Liver (tissue), 9 donors: ENCODE measurements around the gene SLC26A5. TPM values are rescaled to one million over a fixed set of nuclear protein-coding genes. Genes with fewer than 3 reads are reported as not detected.

Source experiments
- DNase-seq: peaks from one replicate; pipeline ENCODE4 v3.0.0-alpha.2; 2017; ENCODE audit warnings: low spot score
- H3K27ac ChIP-seq, 2 donors: one replicate each; pipeline ENCODE4 v1.7.0; 2013; ENCODE audit warnings: inconsistent platforms in 2 of 2, low read length in 2 of 2, control low read depth in 1 of 2, low read depth in 1 of 2, mild to moderate bottlenecking in 1 of 2
- H3K27me3 ChIP-seq, 4 donors: one replicate each; pipeline versions ENCODE4 v1.6.1 to v1.7.0; 2013; ENCODE audit warnings: low read length in 3 of 4, inconsistent platforms in 1 of 4, mild to moderate bottlenecking in 1 of 4, moderate library complexity in 1 of 4; ENCODE audit not compliant: control insufficient read depth in 4 of 4, insufficient read depth in 4 of 4
- H3K36me3 ChIP-seq, 4 donors: one replicate each; pipeline versions ENCODE4 v1.6.1 to v1.7.0; 2013; ENCODE audit warnings: low read length in 3 of 4, mild to moderate bottlenecking in 3 of 4, low read depth in 1 of 4, moderate library complexity in 1 of 4; ENCODE audit not compliant: control insufficient read depth in 4 of 4, insufficient read depth in 3 of 4
- H3K4me1 ChIP-seq, 4 donors: one replicate each; pipeline versions ENCODE4 v1.6.1 to v1.7.0; 2013; ENCODE audit warnings: low read length in 3 of 4, mild to moderate bottlenecking in 3 of 4, moderate library complexity in 1 of 4; ENCODE audit not compliant: control insufficient read depth in 4 of 4, insufficient read depth in 4 of 4
- H3K4me3 ChIP-seq, 3 donors: one replicate each; pipeline versions ENCODE4 v1.6.1 to v1.7.0; 2013; ENCODE audit warnings: low read length in 3 of 3, control low read depth in 1 of 3, low read depth in 1 of 3, mild to moderate bottlenecking in 1 of 3
- H3K9ac ChIP-seq, 2 donors: one replicate each; pipeline ENCODE4 v1.7.0; 2013; ENCODE audit warnings: low read length in 2 of 2, mild to moderate bottlenecking in 2 of 2, moderate library complexity in 2 of 2, control low read depth in 1 of 2, low read depth in 1 of 2
- H3K9me3 ChIP-seq, 4 donors: one replicate each; pipeline versions ENCODE4 v1.6.1 to v1.7.0; 2013; ENCODE audit warnings: low read length in 3 of 4; ENCODE audit not compliant: control insufficient read depth in 4 of 4
- ATF3 ChIP-seq: IDR thresholded peaks from 2 replicates; pipeline ENCODE4 v1.6.1; 2016; ENCODE audit warnings: antibody characterized with exemption
- CTCF ChIP-seq: fragments of 150-350 bp; IDR thresholded peaks from 2 replicates; pipeline ENCODE4 v1.5.1; 2017; ENCODE audit warnings: improper control_type of control experiment, low read depth, low read length; ENCODE audit not compliant: missing input control
- EGR1 ChIP-seq, 2 donors: IDR thresholded peaks; 2 replicates each; pipeline ENCODE4 v1.6.1; 2016 to 2018; ENCODE audit warnings: antibody characterized with exemption in 2 of 2, low read depth in 2 of 2
- FOXA1 ChIP-seq: IDR thresholded peaks from 2 replicates; pipeline ENCODE4 v1.6.1; 2016; ENCODE audit warnings: antibody characterized with exemption
- FOXA2 ChIP-seq: IDR thresholded peaks from 2 replicates; pipeline ENCODE4 v1.6.1; 2016; ENCODE audit warnings: antibody characterized with exemption
- GABPA ChIP-seq, 2 donors: IDR thresholded peaks in 1 of 2; conservative IDR thresholded peaks in 1 of 2; 2 replicates each; pipeline ENCODE4 v1.6.1; 2016; ENCODE audit warnings: antibody characterized with exemption in 2 of 2, mild to moderate bottlenecking in 1 of 2, moderate library complexity in 1 of 2
- HNF4A ChIP-seq, 2 donors: conservative IDR thresholded peaks; 2 replicates each; pipeline ENCODE4 v1.6.1; 2016; ENCODE audit warnings: antibody characterized with exemption in 2 of 2, mild to moderate bottlenecking in 2 of 2
- HNF4G ChIP-seq: IDR thresholded peaks from 2 replicates; pipeline ENCODE4 v1.6.1; 2016; ENCODE audit warnings: antibody characterized with exemption
- JUND ChIP-seq, 2 donors: IDR thresholded peaks; 2 replicates each; pipeline ENCODE4 v1.6.1; 2016; ENCODE audit warnings: antibody characterized with exemption in 2 of 2
- MAX ChIP-seq: IDR thresholded peaks from 2 replicates; pipeline ENCODE4 v1.6.1; 2016; ENCODE audit warnings: antibody characterized with exemption
- NR2F2 ChIP-seq: IDR thresholded peaks from 2 replicates; pipeline ENCODE4 v1.6.1; 2016; ENCODE audit warnings: antibody characterized with exemption
- RAD21 ChIP-seq, 2 donors: IDR thresholded peaks; 2 replicates each; pipeline ENCODE4 v1.6.1; 2016; ENCODE audit warnings: antibody characterized with exemption in 2 of 2, mild to moderate bottlenecking in 2 of 2
- RXRA ChIP-seq, 2 donors: IDR thresholded peaks; 2 replicates each; pipeline ENCODE4 v1.6.1; 2017 to 2018; ENCODE audit warnings: antibody characterized with exemption in 2 of 2, mild to moderate bottlenecking in 1 of 2
- TAF1 ChIP-seq: conservative IDR thresholded peaks from 2 replicates; pipeline ENCODE4 v1.6.1; 2016; ENCODE audit warnings: antibody characterized with exemption, mild to moderate bottlenecking
- YY1 ChIP-seq: IDR thresholded peaks from 2 replicates; pipeline ENCODE4 v1.6.1; 2016; ENCODE audit warnings: antibody characterized with exemption, mild to moderate bottlenecking
- ZBTB33 ChIP-seq: IDR thresholded peaks from 2 replicates; pipeline ENCODE4 v1.6.1; 2016; ENCODE audit warnings: antibody characterized with exemption
- WGBS: extraction: QIAGEN DNeasy Blood & Tissue Kit; methylation state at CpG from one replicate; pipeline ENCODE4 v1.1.7; 2013; 5-methylcytosine and 5-hydroxymethylcytosine counted together
- polyA plus RNA-seq, 2 donors: library from polyadenylated mRNA; stranded (reverse) in 1 of 2; unstranded in 1 of 2; fragments of 200-250 nt in 1 of 2; fragments of >200 nt in 1 of 2; fragmentation: Nextera tagmentation in 1 of 2; extraction: Ambion mirVana in 1 of 2; gene quantifications; one replicate each; pipeline versions ENCODE4 v1.2.1 to v1.2.3, GENCODE V29; 2013 to 2015
- total RNA-seq, 2 donors: library from RNA; depleted of rRNA; stranded (reverse); fragments of >200 nt; gene quantifications; one replicate each; pipeline ENCODE4 v1.2.3, GENCODE V29; 2014
- donor health status: healthy.
- donor health status: healthy.
- donor health status: healthy.
- donor health status: healthy.
- donor health status: healthy.

SLC26A5 gene
- total and polyA plus RNA-seq, 4 donors: 0.09 to 1.1 (median 0.45) TPM

GRCh38 chr7:103469095-103469948 is 23.3 kb upstream of the SLC26A5 start:
- no peaks in the 10 kb centered on the region for H3K36me3 ChIP-seq
- 89% methylated on average over 4 of the region's 4 CpGs for WGBS

GRCh38 chr7:103466814-103467213 is 20.8 kb upstream of the SLC26A5 start:
- WGBS: 55% methylated on average over 3 of the region's 3 CpGs
- H3K27me3 ChIP-seq: peaks cover 0 to 3% (median 0%) of the 10 kb centered on the region in 4 donors
- TF ChIP-seq EGR1 (IDR thresholded peaks at IDR 0.05; ENCODE audit: low read depth in 2 of 2) (no peak), NR2F2 (no peak), CTCF (no peak), JUND (IDR thresholded peaks at IDR 0.05) (no peak), HNF4G (no peak), FOXA1 (no peak), ZBTB33 (no peak), YY1 (no peak), RXRA (IDR thresholded peaks at IDR 0.05) (no peak), MAX (no peak), RAD21 (IDR thresholded peaks at IDR 0.05) (no peak), TAF1 (no peak), HNF4A (conservative IDR thresholded peaks at IDR 0.05) (no peak), ATF3 (no peak), FOXA2 (no peak), GABPA (IDR thresholded peaks at IDR 0.05 in 1 of 2, conservative IDR thresholded peaks at IDR 0.05 in 1 of 2) (no peak)

More at GRCh38 chr7:103469095-103469948, 23.3 kb upstream of the SLC26A5 start:
- TF ChIP-seq FOXA1 (no peak), HNF4G (no peak), RAD21 (IDR thresholded peaks at IDR 0.05) (no peak), MAX (no peak), ATF3 (no peak), RXRA (IDR thresholded peaks at IDR 0.05) (no peak), HNF4A (conservative IDR thresholded peaks at IDR 0.05) (no peak), JUND (IDR thresholded peaks at IDR 0.05) (no peak), TAF1 (no peak)
- Histone ChIP-seq H3K27me3 (peaks cover 0 to 3% (median 0%) of the 10 kb centered on the region in 4 donors), H3K9ac (no peak overlapping the region), H3K9me3 (no peaks in the 10 kb centered on the region), H3K27ac (no peak overlapping the region), H3K4me1 (no peaks in the 10 kb centered on the region), H3K4me3 (no peak overlapping the region)
- no peak for DNase-seq

More at GRCh38 chr7:103466814-103467213, 20.8 kb upstream of the SLC26A5 start:
- Histone ChIP-seq H3K4me3 (no peak overlapping the region), H3K9me3 (no peaks in the 10 kb centered on the region), H3K4me1 (no peaks in the 10 kb centered on the region), H3K9ac (no peak overlapping the region), H3K27ac (no peak overlapping the region), H3K36me3 (no peaks in the 10 kb centered on the region)
- no peak for DNase-seq
